HT-29 (cell line): ENCODE measurements around the gene SLC38A1. TPM values are rescaled to one million over a fixed set of nuclear protein-coding genes. Genes with fewer than 3 reads are reported as not detected.
"Not testable (repeated sequence)": the region's sequence is repeated elsewhere in the genome, so short reads cannot be mapped to it uniquely, and the experiment has no call there.

Experiments used
- DNase-seq: peaks from one replicate; pipeline ENCODE4 v3.0.0-alpha.2; 2015; ENCODE audit warnings: low spot score
- total RNA-seq: library from RNA; depleted of rRNA; stranded (reverse); fragments of >200 nt; shearing (Covaris generic); gene quantifications from 2 replicates; pipeline ENCODE4 v1.2.3, GENCODE V29; 2014

Gene SLC38A1
- total RNA-seq, 1 experiment from 2014 or later: 58.6 TPM

GRCh38 chr12:46168426-46168825 lies 100.4 kb downstream of the SLC38A1 start:
- no peak for DNase-seq

GRCh38 chr12:46167412-46167811 lies 101.4 kb downstream of the SLC38A1 start:
- DNase-seq: no peak

- DNase-seq: no peak
These were observed 103.7 kb downstream of the SLC38A1 start for GRCh38 chr12:46165191-46165590.

GRCh38 chr12:46164186-46164761 lies 104.6 kb downstream of the SLC38A1 start:
- DNase-seq: no peak

GRCh38 chr12:46162549-46163076 lies 106.2 kb downstream of the SLC38A1 start:
- DNase-seq: not testable (repeated sequence)

GRCh38 chr12:46160981-46161690 lies 107.7 kb downstream of the SLC38A1 start:
- no peak for DNase-seq

GRCh38 chr12:46160101-46160980 lies 108.5 kb downstream of the SLC38A1 start:
- DNase-seq: no peak

GRCh38 chr12:46159309-46159901 lies 109.4 kb downstream of the SLC38A1 start:
- DNase-seq: no peak

GRCh38 chr12:46158501-46158900 lies 110.3 kb downstream of the SLC38A1 start:
- no peak for DNase-seq

- DNase-seq: no peak
These were observed 114.4 kb downstream of the SLC38A1 start for GRCh38 chr12:46154221-46154985.

- no peak for DNase-seq
These were observed 115.5 kb downstream of the SLC38A1 start for GRCh38 chr12:46153268-46153872.

- DNase-seq: no peak
These were observed 116.4 kb downstream of the SLC38A1 start for GRCh38 chr12:46152456-46152855.

- no peak for DNase-seq
These were observed 118.1 kb downstream of the SLC38A1 start for GRCh38 chr12:46150735-46151134.

GRCh38 chr12:46149905-46150304 lies 118.9 kb downstream of the SLC38A1 start:
- DNase-seq: no peak

GRCh38 chr12:46149079-46149464 lies 119.8 kb downstream of the SLC38A1 start:
- DNase-seq: peak; percentile 29

GRCh38 chr12:46148327-46149078 lies 120.3 kb downstream of the SLC38A1 start:
- no peak for DNase-seq

GRCh38 chr12:46147144-46147543 lies 121.7 kb downstream of the SLC38A1 start:
- DNase-seq: no peak

GRCh38 chr12:46145881-46146280 lies 123.0 kb downstream of the SLC38A1 start:
- DNase-seq: no peak

GRCh38 chr12:46144433-46144832 lies 124.4 kb downstream of the SLC38A1 start:
- no peak for DNase-seq

GRCh38 chr12:46136249-46136648 lies 132.6 kb downstream of the SLC38A1 start:
- DNase-seq: no peak
